ENCODE results near the gene SEL1L3.
"Not testable (repeated sequence)": the region's sequence is repeated elsewhere in the genome, so short reads cannot be mapped to it uniquely, and the experiment has no call there.

SEL1L3 gene

GRCh38 chr4:25872851-25873631, 10.3 kb upstream of the SEL1L3 start:
- no peak for ATAC-seq (replicated peaks)
- H3K36me3 Mint-ChIP-seq (ENCODE audit: insufficient read depth) = no peaks in the 10 kb centered on the region
- no peak for DNase-seq
- H3K9me3 Mint-ChIP-seq = no peaks in the 10 kb centered on the region
- peaks cover 0 to 7% of the 10 kb centered on the region in 2 donors for H3K27me3 Mint-ChIP-seq
- peak overlapping the region in 1 of 2 donors; percentile 87 for H3K27ac Mint-ChIP-seq
- H3K4me1 Mint-ChIP-seq (ENCODE audit: low read depth in 2 of 2) = peaks cover 0 to 4% of the 10 kb centered on the region in 2 donors
- no peak overlapping the region for H3K4me3 Mint-ChIP-seq

- H3K27ac Mint-ChIP-seq = no peak overlapping the region
- no peak for DNase-seq
- ATAC-seq (replicated peaks) = no peak
- H3K4me1 Mint-ChIP-seq (ENCODE audit: low read depth in 2 of 2) = peaks cover 0 to 4% of the 10 kb centered on the region in 2 donors
- no peaks in the 10 kb centered on the region for H3K9me3 Mint-ChIP-seq
- H3K36me3 Mint-ChIP-seq (ENCODE audit: insufficient read depth) = no peaks in the 10 kb centered on the region
- H3K27me3 Mint-ChIP-seq = peaks cover 0 to 7% of the 10 kb centered on the region in 2 donors
- no peak overlapping the region for H3K4me3 Mint-ChIP-seq
Measured at GRCh38 chr4:25870081-25870480, 7.3 kb upstream of the SEL1L3 start.

GRCh38 chr4:25867781-25868294, 5.0 kb upstream of the SEL1L3 start:
- ATAC-seq (replicated peaks) = no peak
- Mint-ChIP-seq H3K4me3 (no peak overlapping the region), H3K27ac (no peak overlapping the region), H3K36me3 (ENCODE audit: insufficient read depth) (no peaks in the 10 kb centered on the region), H3K27me3 (peaks cover 0 to 3% of the 10 kb centered on the region in 2 donors), H3K9me3 (no peaks in the 10 kb centered on the region), H3K4me1 (ENCODE audit: low read depth in 2 of 2) (peaks cover 0 to 1% of the 10 kb centered on the region in 2 donors)
- DNase-seq = no peak

GRCh38 chr4:25866401-25866800, 3.6 kb upstream of the SEL1L3 start:
- not testable (repeated sequence) for H3K4me3 Mint-ChIP-seq; H3K4me1 Mint-ChIP-seq (ENCODE audit: low read depth in 2 of 2); H3K27me3 Mint-ChIP-seq; H3K9me3 Mint-ChIP-seq; DNase-seq; H3K27ac Mint-ChIP-seq; ATAC-seq (replicated peaks)
- peaks cover 11% of the 10 kb centered on the region for H3K36me3 Mint-ChIP-seq (ENCODE audit: insufficient read depth)

- no peaks in the 10 kb centered on the region for H3K9me3 Mint-ChIP-seq
- H3K4me1 Mint-ChIP-seq (ENCODE audit: low read depth in 2 of 2) = peaks cover 8 to 14% of the 10 kb centered on the region in 2 donors
- no peaks in the 10 kb centered on the region for H3K27me3 Mint-ChIP-seq
- H3K27ac Mint-ChIP-seq = peak overlapping the region in 1 of 2 donors; percentile 6
- H3K36me3 Mint-ChIP-seq (ENCODE audit: insufficient read depth) = peaks cover 12% of the 10 kb centered on the region
- DNase-seq (no peak), ATAC-seq (replicated peaks) (no peak)
- H3K4me3 Mint-ChIP-seq = no peak overlapping the region
Measured at GRCh38 chr4:25865586-25865985, 2.8 kb upstream of the SEL1L3 start.

- Mint-ChIP-seq H3K36me3 (ENCODE audit: insufficient read depth) (peaks cover 14% of the 10 kb centered on the region), H3K9me3 (no peaks in the 10 kb centered on the region), H3K27ac (peak overlapping the region; percentile 71 to 86), H3K4me1 (ENCODE audit: low read depth in 2 of 2) (peaks cover 23 to 31% of the 10 kb centered on the region in 2 donors), H3K27me3 (no peaks in the 10 kb centered on the region), H3K4me3 (peak overlapping the region; percentile 75 to 76)
- ATAC-seq (replicated peaks) = no peak
- no peak for DNase-seq
Measured at GRCh38 chr4:25863831-25864418, 1.1 kb upstream of the SEL1L3 start.

- peak in 1 of 3 experiments; percentile 5 for DNase-seq
- no peaks in the 10 kb centered on the region for H3K27me3 Mint-ChIP-seq
- peak overlapping the region; percentile 75 to 76 for H3K4me3 Mint-ChIP-seq
- H3K36me3 Mint-ChIP-seq (ENCODE audit: insufficient read depth) = peaks cover 18% of the 10 kb centered on the region
- peak overlapping the region; percentile 71 to 86 for H3K27ac Mint-ChIP-seq
- H3K4me1 Mint-ChIP-seq (ENCODE audit: low read depth in 2 of 2) = peaks cover 26 to 35% of the 10 kb centered on the region in 2 donors
- no peak for ATAC-seq (replicated peaks)
- no peaks in the 10 kb centered on the region for H3K9me3 Mint-ChIP-seq
Measured at GRCh38 chr4:25863347-25863784, 578 bp upstream of the SEL1L3 start.

GRCh38 chr4:25861951-25862410, 807 bp downstream of the SEL1L3 start:
- H3K27me3 Mint-ChIP-seq = no peaks in the 10 kb centered on the region
- DNase-seq = peak in 2 of 3 experiments; percentile 9 to 28
- H3K9me3 Mint-ChIP-seq = no peaks in the 10 kb centered on the region
- H3K27ac Mint-ChIP-seq = peak overlapping the region; percentile 94 to 95
- H3K4me1 Mint-ChIP-seq (ENCODE audit: low read depth in 2 of 2) = peaks cover 33 to 49% of the 10 kb centered on the region in 2 donors
- peak overlapping the region; percentile 95 to 99 for H3K4me3 Mint-ChIP-seq
- ATAC-seq (replicated peaks) = peak; percentile 23
- H3K36me3 Mint-ChIP-seq (ENCODE audit: insufficient read depth) = peaks cover 18% of the 10 kb centered on the region

- Mint-ChIP-seq H3K27me3 (no peaks in the 10 kb centered on the region), H3K36me3 (ENCODE audit: insufficient read depth) (peaks cover 18% of the 10 kb centered on the region), H3K27ac (peak overlapping the region; percentile 94 to 95), H3K9me3 (no peaks in the 10 kb centered on the region), H3K4me3 (peak overlapping the region; percentile 95 to 99), H3K4me1 (ENCODE audit: low read depth in 2 of 2) (peaks cover 36 to 54% of the 10 kb centered on the region in 2 donors)
- ATAC-seq (replicated peaks) = no peak
- DNase-seq = no peak
Measured at GRCh38 chr4:25861280-25861950, 1.4 kb downstream of the SEL1L3 start.

- Mint-ChIP-seq H3K27ac (peak overlapping the region; percentile 94 to 95), H3K4me1 (ENCODE audit: low read depth in 2 of 2) (peaks cover 38 to 60% of the 10 kb centered on the region in 2 donors), H3K9me3 (no peaks in the 10 kb centered on the region), H3K27me3 (no peaks in the 10 kb centered on the region), H3K36me3 (ENCODE audit: insufficient read depth) (peaks cover 18% of the 10 kb centered on the region), H3K4me3 (peak overlapping the region; percentile 95 to 99)
- DNase-seq = no peak
- ATAC-seq (replicated peaks) = no peak
Measured at GRCh38 chr4:25860586-25861279, 2.1 kb downstream of the SEL1L3 start.

GRCh38 chr4:25859429-25860148, 3.2 kb downstream of the SEL1L3 start:
- H3K4me1 Mint-ChIP-seq (ENCODE audit: low read depth in 2 of 2) = peaks cover 45 to 70% of the 10 kb centered on the region in 2 donors
- peak overlapping the region; percentile 94 to 95 for H3K27ac Mint-ChIP-seq
- H3K36me3 Mint-ChIP-seq (ENCODE audit: insufficient read depth) = peaks cover 18% of the 10 kb centered on the region
- ATAC-seq (replicated peaks) (peak; percentile 75), DNase-seq (peak; percentile 39 to 49 (median 41))
- H3K4me3 Mint-ChIP-seq = peak overlapping the region; percentile 95 to 99
- no peaks in the 10 kb centered on the region for H3K9me3 Mint-ChIP-seq
- H3K27me3 Mint-ChIP-seq = no peaks in the 10 kb centered on the region

- H3K36me3 Mint-ChIP-seq (ENCODE audit: insufficient read depth) = peaks cover 18% of the 10 kb centered on the region
- H3K27me3 Mint-ChIP-seq = no peaks in the 10 kb centered on the region
- DNase-seq = no peak
- H3K4me3 Mint-ChIP-seq = no peak overlapping the region
- peak overlapping the region; percentile 94 to 95 for H3K27ac Mint-ChIP-seq
- ATAC-seq (replicated peaks) = no peak
- H3K9me3 Mint-ChIP-seq = no peaks in the 10 kb centered on the region
- H3K4me1 Mint-ChIP-seq (ENCODE audit: low read depth in 2 of 2) = peaks cover 50 to 79% of the 10 kb centered on the region in 2 donors
Measured at GRCh38 chr4:25857851-25858400, 4.9 kb downstream of the SEL1L3 start.

Measured in effector memory CD8-positive, alpha-beta T cell (primary cell).